Measurements from ENCODE around the gene ACTN4.

Gene ACTN4

DNA sequence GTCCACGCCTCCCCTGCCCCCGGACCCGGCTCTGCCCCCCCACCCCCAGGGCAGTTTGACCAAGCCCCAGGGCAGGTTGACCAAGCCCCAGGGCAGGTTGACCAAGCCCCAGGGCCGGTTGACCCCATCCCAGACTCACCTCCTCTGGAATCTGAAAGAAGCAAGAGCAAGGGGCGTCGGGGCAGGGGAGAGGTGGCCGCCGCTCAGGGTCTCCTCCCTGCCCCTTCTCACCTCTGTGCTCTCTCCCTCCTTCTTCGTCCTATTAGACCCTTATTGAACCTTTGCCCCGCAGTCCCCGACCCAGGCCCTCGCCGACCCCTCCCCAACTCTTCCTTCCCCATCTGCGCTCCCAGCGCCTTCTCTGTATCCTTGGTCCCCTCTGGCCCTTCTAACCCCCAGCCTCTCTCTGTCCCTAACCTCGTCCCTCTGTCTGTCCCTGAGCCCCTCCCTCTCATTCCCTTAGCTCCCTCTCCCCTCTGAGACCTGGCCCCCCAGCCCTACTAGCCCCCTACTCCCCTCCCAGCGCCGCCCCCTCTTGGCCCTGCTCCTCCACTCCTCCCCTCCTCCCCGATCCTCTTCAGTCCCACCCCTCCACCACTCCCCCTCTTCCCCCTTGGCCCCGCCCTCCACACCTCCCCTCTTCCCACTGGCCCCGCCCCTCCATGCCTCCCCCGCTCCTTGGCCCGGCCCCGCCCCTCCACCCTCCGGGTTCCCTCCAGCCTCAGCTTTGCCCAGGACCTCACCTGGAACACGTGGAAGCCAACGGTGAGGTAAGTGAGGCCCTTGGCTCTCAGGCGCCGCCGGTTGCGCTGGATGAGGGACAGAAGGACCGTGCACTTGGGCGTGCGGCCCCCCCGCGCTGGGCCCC is 89.2 kb downstream of the ACTN4 start:
- no peaks in the 10 kb centered on the region for H3K27me3 ChIP-seq (ENCODE audit: insufficient read depth, low read length, poor library complexity)
- no peaks in the 10 kb centered on the region for H3K4me1 ChIP-seq (ENCODE audit: insufficient read depth, low read length)
- no peak for ATAC-seq (ENCODE audit: insufficient read depth, low read depth)
- TF ChIP-seq, protein P1, sequence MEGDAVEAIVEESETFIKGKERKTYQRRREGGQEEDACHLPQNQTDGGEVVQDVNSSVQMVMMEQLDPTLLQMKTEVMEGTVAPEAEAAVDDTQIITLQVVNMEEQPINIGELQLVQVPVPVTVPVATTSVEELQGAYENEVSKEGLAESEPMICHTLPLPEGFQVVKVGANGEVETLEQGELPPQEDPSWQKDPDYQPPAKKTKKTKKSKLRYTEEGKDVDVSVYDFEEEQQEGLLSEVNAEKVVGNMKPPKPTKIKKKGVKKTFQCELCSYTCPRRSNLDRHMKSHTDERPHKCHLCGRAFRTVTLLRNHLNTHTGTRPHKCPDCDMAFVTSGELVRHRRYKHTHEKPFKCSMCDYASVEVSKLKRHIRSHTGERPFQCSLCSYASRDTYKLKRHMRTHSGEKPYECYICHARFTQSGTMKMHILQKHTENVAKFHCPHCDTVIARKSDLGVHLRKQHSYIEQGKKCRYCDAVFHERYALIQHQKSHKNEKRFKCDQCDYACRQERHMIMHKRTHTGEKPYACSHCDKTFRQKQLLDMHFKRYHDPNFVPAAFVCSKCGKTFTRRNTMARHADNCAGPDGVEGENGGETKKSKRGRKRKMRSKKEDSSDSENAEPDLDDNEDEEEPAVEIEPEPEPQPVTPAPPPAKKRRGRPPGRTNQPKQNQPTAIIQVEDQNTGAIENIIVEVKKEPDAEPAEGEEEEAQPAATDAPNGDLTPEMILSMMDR (IDR thresholded peaks at IDR 0.05; ENCODE audit: borderline replicate concordance, extremely low read depth, low read length, poor library complexity, severe bottlenecking): no peak
- H2AFZ ChIP-seq (ENCODE audit: low read depth, low read length): no peak overlapping the region
- no peaks in the 10 kb centered on the region; the same call in 1 of the 2 replicates for H3K36me3 ChIP-seq (ENCODE audit: insufficient read depth, low read length)
- H3K79me2 ChIP-seq (ENCODE audit: insufficient read depth, low read length): no peaks in the 10 kb centered on the region
- no peak overlapping the region for H3K27ac ChIP-seq (ENCODE audit: low read length)
- H3K9me3 ChIP-seq (ENCODE audit: insufficient read depth, low read length, severe bottlenecking): no peaks in the 10 kb centered on the region
- H3K4me2 ChIP-seq (ENCODE audit: insufficient read depth, low read length): no peak overlapping the region
- peak; percentile 27 for DNase-seq
- no peak overlapping the region for H3K4me3 ChIP-seq (ENCODE audit: low read depth in 1 of 2, low read length in 2 of 2)
- peaks cover 5% of the 10 kb centered on the region; the same call in 1 of the 2 replicates for H4K20me1 ChIP-seq (ENCODE audit: insufficient read depth, low read length)
- H3K9ac ChIP-seq (ENCODE audit: low read depth, low read length): no peak overlapping the region

DNA sequence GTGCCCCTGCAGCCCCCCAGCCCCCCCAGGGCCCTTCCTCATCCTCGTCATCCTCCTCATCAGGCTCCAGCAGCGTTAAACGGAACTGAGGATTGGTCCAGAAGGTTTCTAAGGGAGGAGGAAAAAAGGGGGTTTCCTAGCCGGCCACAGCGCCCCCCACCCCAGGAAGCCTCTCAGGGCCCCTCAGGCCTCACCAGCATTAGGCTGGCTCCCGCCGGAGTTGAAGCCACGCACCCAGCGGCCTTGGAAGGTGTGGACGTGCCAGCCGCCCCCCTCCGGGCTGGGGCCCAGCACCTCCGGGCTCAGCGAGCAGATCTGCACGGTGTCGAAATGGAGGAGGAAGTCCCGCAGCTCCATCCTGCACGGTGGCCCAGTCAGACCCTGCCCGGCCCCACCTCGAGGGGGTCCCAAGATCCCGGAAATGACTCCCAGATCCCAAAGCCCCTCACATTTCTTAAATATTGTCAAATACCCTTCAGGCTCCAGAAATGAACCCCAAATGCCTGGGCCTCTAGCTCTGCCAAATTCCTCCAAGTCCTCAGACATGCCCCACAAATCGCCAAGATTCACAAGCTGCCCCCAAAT is 89.9 kb downstream of the ACTN4 start:
- Histone ChIP-seq H3K27me3 (ENCODE audit: insufficient read depth, low read length, poor library complexity) (no peaks in the 10 kb centered on the region), H3K9ac (ENCODE audit: low read depth, low read length) (no peak overlapping the region), H3K36me3 (ENCODE audit: insufficient read depth, low read length) (no peaks in the 10 kb centered on the region), H3K27ac (ENCODE audit: low read length) (no peak overlapping the region), H2AFZ (ENCODE audit: low read depth, low read length) (no peak overlapping the region), H3K4me3 (ENCODE audit: low read depth in 1 of 2, low read length in 2 of 2) (no peak overlapping the region), H3K4me1 (ENCODE audit: insufficient read depth, low read length) (no peaks in the 10 kb centered on the region), H3K9me3 (ENCODE audit: insufficient read depth, low read length, severe bottlenecking) (no peaks in the 10 kb centered on the region), H3K4me2 (ENCODE audit: insufficient read depth, low read length) (no peak overlapping the region), H4K20me1 (ENCODE audit: insufficient read depth, low read length) (peaks cover 5% of the 10 kb centered on the region; the same call in 1 of the 2 replicates), H3K79me2 (ENCODE audit: insufficient read depth, low read length) (no peaks in the 10 kb centered on the region)
- TF ChIP-seq EZH2 (IDR thresholded peaks at IDR 0.05; ENCODE audit: borderline replicate concordance, low read depth, low read length, severe bottlenecking): no peak
- TF ChIP-seq, protein P1 (IDR thresholded peaks at IDR 0.05; ENCODE audit: borderline replicate concordance, extremely low read depth, low read length, poor library complexity, severe bottlenecking): no peak
- no peak for ATAC-seq (ENCODE audit: insufficient read depth, low read depth)
- no peak for DNase-seq

DNA sequence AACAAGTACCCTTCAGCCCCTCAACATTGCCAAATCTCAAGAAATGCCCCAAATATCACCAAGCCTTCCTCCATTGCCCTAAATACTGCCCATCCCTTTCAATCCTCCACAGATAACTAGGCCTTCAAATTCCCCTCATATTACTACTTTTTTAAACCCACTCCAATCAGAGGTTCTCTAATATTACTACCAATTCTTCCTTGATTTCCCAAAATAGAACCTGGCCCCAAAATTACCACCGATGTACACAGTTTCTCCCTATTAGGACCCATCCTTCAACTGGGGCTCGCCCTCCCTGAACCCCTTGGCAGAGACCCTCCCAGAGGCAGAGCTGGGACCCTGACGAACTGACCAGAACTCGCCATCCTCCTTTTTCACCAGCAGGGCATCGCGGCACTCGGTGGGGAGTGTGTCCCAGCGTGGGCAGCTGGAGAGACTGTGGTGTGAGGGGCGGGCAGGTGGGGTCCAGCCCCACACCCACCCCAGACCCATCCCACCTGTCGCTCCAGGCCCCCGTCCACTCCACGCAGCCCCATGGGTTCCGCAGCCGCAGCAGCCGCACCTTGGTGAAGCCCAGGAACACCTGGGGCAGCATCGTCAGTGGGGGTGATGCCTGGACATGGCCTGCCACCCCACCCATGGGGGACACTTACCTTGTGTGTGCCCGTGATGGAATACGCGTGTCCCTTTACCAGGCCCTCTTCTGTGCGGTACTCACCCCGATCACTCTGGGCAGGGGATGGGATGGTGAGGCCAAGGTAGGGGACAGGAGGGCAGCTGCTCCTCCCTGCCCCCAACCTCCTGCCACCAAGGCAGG is 90.7 kb downstream of the ACTN4 start:
- Histone ChIP-seq H3K36me3 (ENCODE audit: insufficient read depth, low read length) (no peaks in the 10 kb centered on the region), H3K4me1 (ENCODE audit: insufficient read depth, low read length) (no peaks in the 10 kb centered on the region), H2AFZ (ENCODE audit: low read depth, low read length) (no peak overlapping the region), H4K20me1 (ENCODE audit: insufficient read depth, low read length) (peaks cover 5% of the 10 kb centered on the region; the same call in 1 of the 2 replicates), H3K79me2 (ENCODE audit: insufficient read depth, low read length) (no peaks in the 10 kb centered on the region), H3K4me2 (ENCODE audit: insufficient read depth, low read length) (no peak overlapping the region), H3K27ac (ENCODE audit: low read length) (no peak overlapping the region), H3K9ac (ENCODE audit: low read depth, low read length) (no peak overlapping the region), H3K4me3 (ENCODE audit: low read depth in 1 of 2, low read length in 2 of 2) (no peak overlapping the region), H3K27me3 (ENCODE audit: insufficient read depth, low read length, poor library complexity) (no peaks in the 10 kb centered on the region), H3K9me3 (ENCODE audit: insufficient read depth, low read length, severe bottlenecking) (no peaks in the 10 kb centered on the region)
- no peak for TF ChIP-seq EZH2 (IDR thresholded peaks at IDR 0.05; ENCODE audit: borderline replicate concordance, low read depth, low read length, severe bottlenecking)
- TF ChIP-seq, protein P1 (IDR thresholded peaks at IDR 0.05; ENCODE audit: borderline replicate concordance, extremely low read depth, low read length, poor library complexity, severe bottlenecking): no peak
- DNase-seq: no peak
- ATAC-seq (ENCODE audit: insufficient read depth, low read depth): no peak

All from DND-41 (cell line).